Measurements from ENCODE around the gene KRTAP5-6.

KRTAP5-6 gene

DNA sequence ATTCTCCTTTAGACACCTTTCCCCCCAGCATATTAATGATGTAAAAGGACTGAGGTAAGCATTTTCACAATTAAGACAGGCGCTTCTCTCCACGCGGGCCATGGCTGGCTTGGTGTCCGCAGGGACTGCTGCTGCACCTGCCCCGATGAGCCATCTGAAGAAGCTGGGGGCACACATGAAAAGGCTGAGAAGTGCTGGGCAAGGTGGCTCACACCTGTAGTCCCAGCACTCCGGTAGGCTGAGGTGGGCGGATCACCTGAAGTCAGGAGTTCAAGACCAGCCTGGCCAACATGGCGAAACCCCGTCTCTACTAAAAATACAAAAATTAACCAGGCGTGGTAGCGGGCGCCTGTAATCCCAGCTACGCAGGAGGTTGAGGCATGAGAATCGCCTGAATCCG is 21.3 kb downstream of the KRTAP5-6 start:
- Mint-ChIP-seq H3K9me3 (no peaks in the 10 kb centered on the region), H3K36me3 (ENCODE audit: low read depth) (no peaks in the 10 kb centered on the region), H3K4me3 (no peak overlapping the region), H3K27me3 (peaks cover 42% of the 10 kb centered on the region), H3K27ac (no peak overlapping the region), H3K4me1 (ENCODE audit: low read depth) (no peaks in the 10 kb centered on the region)
- intact Hi-C loops (cut with micrococcal nuclease), result no loop called here

DNA sequence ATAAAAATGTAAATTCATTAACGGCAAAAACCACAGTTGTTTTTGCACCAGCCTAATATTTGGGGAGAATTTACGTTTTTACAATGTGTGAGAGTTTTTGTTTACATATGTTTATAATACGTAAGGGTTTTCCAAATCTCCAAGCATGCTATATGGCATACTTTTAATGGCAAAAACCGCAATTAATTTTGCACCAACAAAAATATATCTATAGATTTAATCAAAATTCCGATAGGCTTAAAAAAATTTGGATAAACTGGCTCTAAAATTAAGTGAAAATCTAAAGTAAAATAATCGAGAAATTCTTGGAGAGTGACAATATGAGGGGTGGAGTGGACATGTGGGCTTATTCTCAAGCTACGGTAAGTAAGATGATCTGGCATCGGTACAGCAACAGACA is 22.8 kb downstream of the KRTAP5-6 start:
- H3K9me3 Mint-ChIP-seq, result no peaks in the 10 kb centered on the region
- no peak overlapping the region for H3K27ac Mint-ChIP-seq
- no peaks in the 10 kb centered on the region for H3K36me3 Mint-ChIP-seq (ENCODE audit: low read depth)
- no peak overlapping the region for H3K4me3 Mint-ChIP-seq
- H3K4me1 Mint-ChIP-seq (ENCODE audit: low read depth), result no peaks in the 10 kb centered on the region
- intact Hi-C loops (cut with micrococcal nuclease), result no loop called here
- peaks cover 38% of the 10 kb centered on the region for H3K27me3 Mint-ChIP-seq

DNA sequence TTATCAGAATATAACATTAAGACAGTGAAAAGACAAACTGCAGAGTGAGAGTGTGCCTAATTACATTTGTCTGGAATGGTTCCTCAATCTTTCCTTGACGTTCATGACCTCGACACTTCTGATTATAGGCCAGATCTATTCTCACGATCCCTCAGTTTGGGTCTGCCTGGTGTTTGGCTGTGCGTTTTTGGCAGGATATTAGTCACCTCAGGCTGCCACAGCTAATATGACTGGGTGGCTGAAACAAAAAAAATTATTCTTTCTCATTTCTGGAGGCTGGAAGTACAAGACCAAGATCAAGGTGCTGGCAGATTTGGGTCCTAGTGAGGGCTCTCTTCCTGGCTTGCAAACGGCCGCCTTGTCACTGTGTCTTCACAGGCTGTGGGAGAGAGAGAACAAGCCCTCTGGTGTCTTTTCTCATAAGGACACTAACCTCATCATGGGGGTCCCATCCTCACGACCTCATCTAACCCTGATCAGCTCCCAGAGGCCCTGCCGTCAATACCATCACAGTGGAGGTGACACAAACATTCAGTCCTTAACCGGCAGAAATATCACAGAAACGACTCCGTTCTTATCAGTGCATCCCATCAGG is 30.2 kb downstream of the KRTAP5-6 start:
- intact Hi-C loops (cut with micrococcal nuclease), result no loop called here
- H3K36me3 Mint-ChIP-seq (ENCODE audit: low read depth), result no peaks in the 10 kb centered on the region
- H3K4me1 Mint-ChIP-seq (ENCODE audit: low read depth), result peaks cover 13% of the 10 kb centered on the region
- no peak overlapping the region for H3K4me3 Mint-ChIP-seq
- H3K27me3 Mint-ChIP-seq, result peaks cover 77% of the 10 kb centered on the region
- no peaks in the 10 kb centered on the region for H3K9me3 Mint-ChIP-seq
- no peak overlapping the region for H3K27ac Mint-ChIP-seq

DNA sequence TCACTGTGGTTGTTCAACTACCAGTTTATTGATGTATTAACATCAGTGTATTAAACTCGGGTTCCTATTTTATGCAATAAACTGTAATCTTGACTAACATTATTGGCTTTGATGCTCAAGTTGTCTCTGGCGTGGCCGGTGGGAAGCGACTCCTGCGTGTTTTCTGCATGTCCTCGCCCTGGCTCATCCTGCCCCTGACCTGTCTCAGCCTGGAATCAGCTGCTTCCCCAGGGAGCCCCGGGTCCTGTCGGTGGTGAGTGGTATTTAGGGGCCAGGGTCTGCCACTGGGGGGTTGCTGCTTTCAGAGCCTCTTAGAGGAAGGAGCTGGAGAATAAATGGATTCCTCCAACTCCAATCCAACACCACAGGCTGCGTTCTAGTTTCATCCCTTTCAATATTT is 30.9 kb downstream of the KRTAP5-6 start:
- Mint-ChIP-seq H3K27me3 (peaks cover 80% of the 10 kb centered on the region), H3K27ac (no peak overlapping the region), H3K4me3 (no peak overlapping the region), H3K9me3 (no peaks in the 10 kb centered on the region), H3K36me3 (ENCODE audit: low read depth) (no peaks in the 10 kb centered on the region), H3K4me1 (ENCODE audit: low read depth) (peaks cover 13% of the 10 kb centered on the region)
- intact Hi-C loops (cut with micrococcal nuclease), result no loop called here

DNA sequence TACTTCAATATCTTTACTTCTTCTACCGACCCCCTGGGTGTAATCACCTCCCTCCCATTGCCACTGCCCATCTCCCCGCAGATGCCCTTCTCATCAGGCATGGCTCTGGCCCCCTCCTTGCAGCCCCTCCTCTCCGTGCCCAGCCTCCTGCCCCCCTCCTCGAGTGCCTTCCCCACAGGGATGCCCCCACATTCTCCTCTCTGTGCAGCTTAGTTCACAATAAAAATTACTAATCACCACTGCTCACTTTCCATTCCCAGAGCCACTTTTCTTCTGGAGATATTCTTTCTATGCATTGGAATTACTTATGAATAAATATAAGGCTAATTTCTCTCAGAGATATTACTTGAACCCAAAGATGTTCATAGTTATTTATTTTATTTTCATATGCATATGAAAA is 31.3 kb downstream of the KRTAP5-6 start:
- Mint-ChIP-seq H3K4me3 (no peak overlapping the region), H3K4me1 (ENCODE audit: low read depth) (peaks cover 13% of the 10 kb centered on the region), H3K27ac (no peak overlapping the region), H3K27me3 (peaks cover 82% of the 10 kb centered on the region), H3K9me3 (no peaks in the 10 kb centered on the region), H3K36me3 (ENCODE audit: low read depth) (no peaks in the 10 kb centered on the region)
- intact Hi-C loops (cut with micrococcal nuclease), result no loop called here

DNA sequence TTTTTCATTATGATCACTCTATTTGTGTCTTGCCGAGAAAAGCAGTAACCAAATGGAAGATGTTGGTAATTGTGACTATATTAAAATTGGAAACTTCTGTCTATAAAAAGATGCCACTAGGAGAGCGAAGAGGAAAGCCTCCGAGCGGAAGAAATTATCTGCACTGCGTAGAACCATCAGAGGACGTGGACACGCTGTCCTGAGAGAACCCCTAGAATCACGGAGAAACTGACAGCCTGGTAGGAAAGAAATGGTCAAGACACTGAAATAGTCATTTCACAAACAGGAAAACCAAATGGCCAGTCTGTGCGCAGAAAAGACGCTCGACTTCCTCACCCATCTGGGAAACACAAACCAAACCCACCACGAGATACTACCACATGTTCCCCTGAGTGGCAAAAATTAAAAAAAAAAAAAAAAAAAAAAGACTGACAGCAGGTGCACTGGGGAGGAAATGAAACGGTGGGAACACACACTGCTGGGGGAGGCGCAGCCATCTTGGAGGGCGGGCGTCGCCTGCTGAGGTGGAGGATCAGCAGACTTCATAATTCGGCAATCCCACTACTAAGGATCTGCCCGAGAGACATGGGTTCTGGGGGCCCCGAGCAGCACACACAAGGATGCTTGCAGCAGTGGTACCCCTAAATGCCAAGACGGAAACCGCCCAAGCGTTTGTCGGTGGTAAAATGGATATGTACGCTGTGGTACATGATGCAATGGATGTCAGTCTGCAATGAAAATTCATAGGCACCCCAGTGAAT is 32.1 kb downstream of the KRTAP5-6 start:
- intact Hi-C loops (cut with micrococcal nuclease), result no loop called here
- no peak overlapping the region for H3K27ac Mint-ChIP-seq
- no peak overlapping the region for H3K4me3 Mint-ChIP-seq
- no peaks in the 10 kb centered on the region for H3K9me3 Mint-ChIP-seq
- H3K36me3 Mint-ChIP-seq (ENCODE audit: low read depth), result no peaks in the 10 kb centered on the region
- peaks cover 87% of the 10 kb centered on the region for H3K27me3 Mint-ChIP-seq
- peaks cover 19% of the 10 kb centered on the region for H3K4me1 Mint-ChIP-seq (ENCODE audit: low read depth)

DNA sequence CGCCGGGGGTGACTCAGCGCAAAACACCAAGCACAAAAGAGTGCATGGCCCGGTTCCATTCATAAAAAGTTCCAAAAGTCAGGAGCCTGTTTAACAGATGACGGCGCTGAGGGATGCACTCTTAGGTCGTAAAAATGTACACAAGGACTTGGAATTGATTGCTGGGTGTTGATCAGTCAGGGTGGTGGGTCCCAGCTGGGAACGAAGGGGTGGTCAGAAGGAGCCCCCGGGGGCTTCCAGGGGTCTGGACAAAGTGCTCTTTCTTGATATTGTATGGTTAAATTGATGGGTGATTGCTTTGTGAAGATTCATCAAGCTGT is 32.7 kb downstream of the KRTAP5-6 start:
- Mint-ChIP-seq H3K27me3 (peaks cover 89% of the 10 kb centered on the region), H3K9me3 (no peaks in the 10 kb centered on the region), H3K4me3 (no peak overlapping the region), H3K4me1 (ENCODE audit: low read depth) (peaks cover 24% of the 10 kb centered on the region), H3K36me3 (ENCODE audit: low read depth) (no peaks in the 10 kb centered on the region), H3K27ac (no peak overlapping the region)
- intact Hi-C loops (cut with micrococcal nuclease), result no loop called here

DNA sequence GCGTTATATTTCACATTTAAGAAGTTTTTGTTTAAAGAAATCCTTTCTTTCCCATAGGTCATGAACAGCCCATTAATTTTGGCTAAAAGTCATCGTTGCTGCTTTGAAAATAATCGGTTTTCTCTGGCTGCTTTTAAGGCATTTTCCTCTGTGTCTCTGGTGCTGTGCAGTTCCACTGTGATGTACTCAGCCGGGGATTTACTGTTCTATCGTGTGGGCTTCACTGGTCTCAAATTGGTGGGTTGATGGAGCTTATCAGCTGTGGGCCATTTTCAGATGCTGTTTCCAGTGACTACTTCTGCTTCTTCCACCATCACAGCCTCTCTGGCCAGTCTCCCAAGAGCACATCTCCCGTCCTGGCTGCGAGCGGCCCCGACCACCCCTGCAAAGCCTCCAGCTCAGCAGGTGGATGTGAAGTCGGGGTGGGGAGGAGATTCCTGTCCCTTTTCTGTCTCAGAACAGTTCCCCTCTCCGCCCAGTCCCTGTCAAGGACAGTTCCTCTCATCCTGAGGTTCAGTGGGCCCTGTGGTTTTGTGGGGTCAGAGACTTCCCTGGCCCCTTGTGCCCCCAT is 33.1 kb downstream of the KRTAP5-6 start:
- Mint-ChIP-seq H3K36me3 (ENCODE audit: low read depth) (no peaks in the 10 kb centered on the region), H3K4me3 (no peak overlapping the region), H3K27me3 (peaks cover 90% of the 10 kb centered on the region), H3K27ac (no peak overlapping the region), H3K9me3 (no peaks in the 10 kb centered on the region), H3K4me1 (ENCODE audit: low read depth) (peaks cover 24% of the 10 kb centered on the region)
- intact Hi-C loops (cut with micrococcal nuclease), result no loop called here

DNA sequence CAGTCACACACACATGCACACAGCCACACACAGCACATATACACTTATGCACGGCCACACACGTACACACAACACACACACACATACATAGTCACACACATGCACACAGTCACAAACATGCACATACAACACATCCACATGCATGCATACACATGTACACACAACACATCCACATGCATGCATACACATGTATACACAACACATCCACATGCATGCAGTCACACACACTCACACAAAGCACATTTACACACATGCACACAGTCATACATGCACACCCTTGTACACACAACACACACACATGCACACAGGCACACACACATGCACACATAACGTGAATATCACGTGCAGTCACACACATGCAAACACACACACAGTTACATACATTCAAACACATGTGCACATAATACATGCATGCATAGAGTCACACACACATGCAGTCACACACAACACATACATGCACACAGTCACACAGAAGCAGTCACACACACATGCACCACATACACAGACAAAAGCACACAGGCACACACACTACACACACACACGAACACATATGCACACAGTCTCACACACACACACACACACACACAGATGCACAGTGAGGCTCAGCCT is 34.6 kb downstream of the KRTAP5-6 start:
- intact Hi-C loops (cut with micrococcal nuclease), result no loop called here
- peaks cover 95% of the 10 kb centered on the region for H3K27me3 Mint-ChIP-seq
- H3K4me3 Mint-ChIP-seq, result no peak overlapping the region
- peaks cover 24% of the 10 kb centered on the region for H3K4me1 Mint-ChIP-seq (ENCODE audit: low read depth)
- H3K27ac Mint-ChIP-seq, result no peak overlapping the region
- H3K36me3 Mint-ChIP-seq (ENCODE audit: low read depth), result no peaks in the 10 kb centered on the region
- H3K9me3 Mint-ChIP-seq, result peaks cover 9% of the 10 kb centered on the region

DNA sequence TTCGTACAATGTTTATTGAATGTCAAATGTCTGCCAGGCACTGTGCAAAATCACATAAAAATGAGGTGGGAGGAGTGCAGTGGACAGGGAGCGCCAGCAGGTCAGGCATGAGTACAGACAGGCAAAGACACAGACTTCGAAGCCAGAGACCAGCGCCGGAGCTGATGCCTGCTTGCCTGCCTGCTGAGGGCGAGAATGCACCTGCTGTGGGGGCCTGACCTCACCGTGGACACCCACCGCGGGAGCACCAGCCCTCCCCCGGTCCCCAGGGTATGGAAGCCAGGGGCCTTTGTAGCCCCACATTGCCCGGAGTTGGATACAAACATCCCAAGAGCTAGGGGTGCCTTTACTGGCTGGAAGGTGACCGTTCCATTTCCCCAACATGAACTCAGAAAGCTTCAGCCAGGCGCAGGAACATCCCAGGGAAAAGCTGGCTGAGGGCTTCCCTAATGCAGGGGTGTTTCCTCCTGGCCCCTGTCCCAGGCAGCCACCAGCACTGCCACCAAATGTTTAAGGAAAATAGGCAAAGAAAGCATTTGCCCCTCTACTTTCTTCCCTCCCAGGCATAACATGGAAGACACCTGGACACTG is 35.5 kb downstream of the KRTAP5-6 start:
- Mint-ChIP-seq H3K4me1 (ENCODE audit: low read depth) (peaks cover 24% of the 10 kb centered on the region), H3K27ac (no peak overlapping the region), H3K4me3 (no peak overlapping the region), H3K36me3 (ENCODE audit: low read depth) (no peaks in the 10 kb centered on the region), H3K27me3 (peaks cover 91% of the 10 kb centered on the region), H3K9me3 (peaks cover 13% of the 10 kb centered on the region)
- intact Hi-C loops (cut with micrococcal nuclease), result no loop called here

DNA sequence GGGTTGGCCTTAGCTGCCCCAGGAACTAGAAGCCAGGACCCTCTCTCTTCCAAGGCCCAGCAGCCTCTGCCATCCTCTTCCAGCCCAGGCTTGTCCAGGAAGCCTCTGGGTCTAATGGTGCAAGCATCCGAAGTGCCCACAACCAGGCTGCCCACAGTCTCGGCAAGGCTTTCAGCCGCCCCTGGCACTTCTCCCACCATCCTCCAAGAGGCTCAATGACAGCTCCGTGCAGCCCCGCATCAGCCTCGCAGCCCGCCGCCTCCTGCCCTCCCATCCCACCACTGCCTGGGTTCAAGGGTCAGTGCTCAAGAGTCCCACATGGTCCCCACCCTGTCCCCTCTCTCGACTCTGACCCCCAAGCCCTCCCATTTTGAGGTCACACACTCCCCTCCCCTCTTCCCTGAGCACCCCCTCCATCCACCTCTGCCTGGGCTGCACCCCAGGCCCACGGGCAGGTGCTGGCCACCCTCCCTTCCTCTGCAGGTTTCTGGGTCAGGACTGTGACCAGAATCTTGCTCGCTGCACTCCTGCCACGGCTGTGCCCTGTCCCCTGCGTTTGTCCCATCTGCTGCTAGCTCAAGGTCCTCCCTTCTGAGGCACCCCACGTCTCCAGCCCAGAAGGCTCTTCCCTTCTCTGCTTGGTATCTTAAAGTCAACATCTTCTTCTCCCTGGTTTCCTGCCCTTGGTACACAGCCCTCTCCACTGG is 36.2 kb downstream of the KRTAP5-6 start:
- Mint-ChIP-seq H3K4me3 (no peak overlapping the region), H3K36me3 (ENCODE audit: low read depth) (no peaks in the 10 kb centered on the region), H3K27ac (no peak overlapping the region), H3K27me3 (peaks cover 89% of the 10 kb centered on the region), H3K9me3 (peaks cover 13% of the 10 kb centered on the region), H3K4me1 (ENCODE audit: low read depth) (peaks cover 24% of the 10 kb centered on the region)
- intact Hi-C loops (cut with micrococcal nuclease), result no loop called here

DNA sequence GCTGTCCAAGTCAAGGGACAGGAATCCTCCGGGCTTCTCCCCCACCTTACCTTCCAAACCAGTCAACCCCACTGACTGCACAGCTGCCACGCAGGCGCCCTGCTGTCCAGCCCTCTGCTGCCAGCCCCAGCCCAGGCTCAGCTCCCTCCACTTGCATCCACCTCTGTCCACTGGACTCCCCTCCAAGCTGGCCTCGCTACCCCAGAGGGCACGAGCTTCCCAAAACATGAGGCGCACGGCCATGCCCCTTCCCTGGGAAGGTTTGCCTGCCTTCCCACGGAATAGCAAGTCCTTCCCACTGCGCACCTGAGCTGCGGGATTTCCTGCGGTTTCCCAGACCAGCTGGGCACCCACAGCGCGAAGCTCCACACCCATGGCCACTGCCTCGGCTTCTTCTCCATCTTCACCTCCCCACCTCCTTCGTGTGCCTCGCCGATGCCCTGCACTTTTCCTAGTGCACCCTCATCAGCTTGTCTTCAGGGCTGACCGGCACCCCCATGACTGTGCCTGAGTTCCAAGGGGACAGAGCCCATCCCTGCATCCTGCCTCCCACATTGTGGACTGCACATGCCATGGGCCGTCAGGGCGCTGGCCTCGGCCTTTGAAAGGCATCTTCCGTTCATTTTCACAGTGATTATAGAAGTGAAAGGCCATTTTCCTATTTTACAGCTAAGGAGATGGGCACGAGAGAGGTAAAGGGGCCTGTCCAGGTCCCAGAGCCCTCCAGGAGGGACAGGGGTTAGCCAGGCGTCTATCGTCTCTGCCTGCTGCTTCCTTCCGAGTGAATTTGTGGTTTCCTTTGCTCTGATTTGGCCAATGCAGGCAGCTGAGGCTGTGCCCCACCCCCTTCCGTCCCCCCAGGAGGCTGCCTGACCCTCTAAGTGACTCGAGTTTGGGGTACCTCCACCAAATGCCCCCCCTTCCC is 37.0 kb downstream of the KRTAP5-6 start:
- no peaks in the 10 kb centered on the region for H3K36me3 Mint-ChIP-seq (ENCODE audit: low read depth)
- intact Hi-C loops (cut with micrococcal nuclease), result no loop called here
- H3K4me3 Mint-ChIP-seq, result no peak overlapping the region
- peaks cover 22% of the 10 kb centered on the region for H3K4me1 Mint-ChIP-seq (ENCODE audit: low read depth)
- no peak overlapping the region for H3K27ac Mint-ChIP-seq
- H3K27me3 Mint-ChIP-seq, result peaks cover 90% of the 10 kb centered on the region
- H3K9me3 Mint-ChIP-seq, result peaks cover 13% of the 10 kb centered on the region

DNA sequence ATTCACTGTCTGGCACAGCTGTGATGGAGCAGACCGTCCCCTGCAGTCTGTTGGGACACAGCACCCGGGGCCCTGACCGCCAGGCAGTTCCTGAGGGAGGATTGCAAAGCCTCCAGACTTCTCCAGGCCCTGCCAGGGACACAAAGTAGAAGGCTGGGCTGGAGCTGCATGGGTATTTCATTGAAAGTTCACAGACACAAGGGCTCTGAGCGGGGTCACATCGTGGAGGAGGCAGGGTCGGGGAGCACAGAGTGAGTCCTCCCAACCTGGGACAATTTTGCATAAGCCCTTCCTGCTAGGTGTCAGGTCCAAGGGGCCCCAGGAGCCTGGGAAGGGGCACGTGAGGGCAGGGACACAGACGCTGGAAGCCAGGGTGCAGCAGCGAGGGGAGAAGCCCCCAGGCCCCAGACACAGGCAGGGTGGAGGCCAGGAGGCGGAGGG is 37.7 kb downstream of the KRTAP5-6 start:
- intact Hi-C loops (cut with micrococcal nuclease), result no loop called here
- Mint-ChIP-seq H3K4me1 (ENCODE audit: low read depth) (peaks cover 24% of the 10 kb centered on the region), H3K36me3 (ENCODE audit: low read depth) (no peaks in the 10 kb centered on the region), H3K27ac (no peak overlapping the region), H3K27me3 (peaks cover 90% of the 10 kb centered on the region), H3K9me3 (peaks cover 13% of the 10 kb centered on the region), H3K4me3 (no peak overlapping the region)

All from dendritic cell treated with granulocyte-macrophage colony-stimulating factor and Interleukin-4, amounts not matched to agents 40 ng/mL and 50 ng/mL, for 4 days (primary cell).